22Rv1 (cell line): ENCODE data around the gene ATP10B.

Source experiments
- H3K27ac ChIP-seq: fragments of 450-650 bp; 2 replicates; pipeline ENCODE4 v1.5.1; 2017
- ZFX ChIP-seq: fragments of 450-650 bp; IDR thresholded peaks from 2 replicates; pipeline ENCODE4 v1.6.1; 2017; ENCODE audit warnings: antibody characterized with exemption, borderline replicate concordance
- TF ChIP-seq, protein P1 (sequence below): fragments of 450-650 bp; IDR thresholded peaks from 2 replicates; pipeline ENCODE4 v1.5.1; 2017; ENCODE audit warnings: mild to moderate bottlenecking

ATP10B gene

DNA sequence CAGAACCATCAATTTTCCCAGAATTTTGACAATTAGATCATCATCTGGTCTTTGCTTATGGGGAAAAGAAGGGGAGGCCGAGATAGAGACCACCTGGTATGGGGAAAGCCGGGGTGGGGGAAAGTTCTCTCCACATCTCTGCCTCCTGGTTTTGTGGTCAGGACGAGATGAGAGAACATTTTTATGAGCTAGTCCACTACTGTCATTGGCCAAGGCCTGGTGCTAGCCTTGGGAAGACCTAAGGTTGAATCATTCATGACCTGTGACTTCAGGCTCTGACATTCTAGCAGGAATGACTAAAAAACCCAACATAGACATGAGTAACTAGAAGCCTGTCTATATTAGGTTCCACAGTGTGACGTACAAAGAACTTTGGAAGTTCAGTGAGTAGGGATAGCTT is 295.2 kb downstream of the ATP10B start:
- TF ChIP-seq, protein P1, sequence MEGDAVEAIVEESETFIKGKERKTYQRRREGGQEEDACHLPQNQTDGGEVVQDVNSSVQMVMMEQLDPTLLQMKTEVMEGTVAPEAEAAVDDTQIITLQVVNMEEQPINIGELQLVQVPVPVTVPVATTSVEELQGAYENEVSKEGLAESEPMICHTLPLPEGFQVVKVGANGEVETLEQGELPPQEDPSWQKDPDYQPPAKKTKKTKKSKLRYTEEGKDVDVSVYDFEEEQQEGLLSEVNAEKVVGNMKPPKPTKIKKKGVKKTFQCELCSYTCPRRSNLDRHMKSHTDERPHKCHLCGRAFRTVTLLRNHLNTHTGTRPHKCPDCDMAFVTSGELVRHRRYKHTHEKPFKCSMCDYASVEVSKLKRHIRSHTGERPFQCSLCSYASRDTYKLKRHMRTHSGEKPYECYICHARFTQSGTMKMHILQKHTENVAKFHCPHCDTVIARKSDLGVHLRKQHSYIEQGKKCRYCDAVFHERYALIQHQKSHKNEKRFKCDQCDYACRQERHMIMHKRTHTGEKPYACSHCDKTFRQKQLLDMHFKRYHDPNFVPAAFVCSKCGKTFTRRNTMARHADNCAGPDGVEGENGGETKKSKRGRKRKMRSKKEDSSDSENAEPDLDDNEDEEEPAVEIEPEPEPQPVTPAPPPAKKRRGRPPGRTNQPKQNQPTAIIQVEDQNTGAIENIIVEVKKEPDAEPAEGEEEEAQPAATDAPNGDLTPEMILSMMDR = no peak
- TF ChIP-seq ZFX = no peak
- H3K27ac ChIP-seq = no peak overlapping the region

GRCh38 chr5:160555971-160556631 is 295.9 kb downstream of the ATP10B start:
- no peak overlapping the region for H3K27ac ChIP-seq
- TF ChIP-seq ZFX = no peak
- TF ChIP-seq, protein P1 = no peak

DNA sequence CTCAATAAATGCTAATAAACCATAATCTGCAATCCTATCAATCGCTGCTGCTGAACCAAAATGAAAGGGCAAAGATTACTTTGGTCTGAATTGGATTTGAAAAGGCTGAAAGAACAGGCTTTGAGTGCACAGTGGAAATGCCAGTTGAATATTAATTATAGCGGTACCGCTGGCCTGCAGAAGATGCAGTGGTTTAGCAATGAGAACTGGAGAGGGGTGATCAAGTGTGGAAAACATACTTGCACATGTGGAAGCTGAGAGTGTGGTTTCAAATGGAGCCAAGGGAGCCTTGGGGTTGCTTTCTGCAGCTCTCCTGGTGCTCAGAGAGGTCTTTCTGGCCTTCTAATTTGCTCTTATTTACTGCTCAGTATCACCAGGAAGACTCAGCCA is 296.4 kb downstream of the ATP10B start:
- TF ChIP-seq, protein P1 = no peak
- TF ChIP-seq ZFX = no peak
- no peak overlapping the region for H3K27ac ChIP-seq

DNA sequence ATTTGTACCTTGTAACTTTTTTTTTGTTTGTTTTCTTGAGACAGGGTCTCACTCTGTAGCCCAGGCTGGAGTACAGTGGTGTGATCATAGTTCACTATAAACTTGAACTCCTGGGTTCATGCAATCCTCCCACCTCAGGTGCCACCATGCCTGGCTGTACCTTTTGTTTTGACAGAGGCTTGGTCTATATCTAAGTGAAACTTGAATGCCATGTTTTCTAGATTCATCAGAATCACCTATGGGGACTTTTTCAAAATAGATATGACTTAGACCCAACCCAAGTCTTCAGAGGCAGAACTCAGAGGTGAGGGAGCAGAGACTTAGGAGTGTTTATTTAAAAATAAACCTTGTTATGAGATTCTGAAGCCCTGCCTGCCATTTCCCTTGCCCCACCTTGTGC is 301.9 kb downstream of the ATP10B start:
- H3K27ac ChIP-seq = no peak overlapping the region
- TF ChIP-seq, protein P1 = no peak
- TF ChIP-seq ZFX = no peak

GRCh38 chr5:160548949-160549645 is 302.9 kb downstream of the ATP10B start:
- TF ChIP-seq, protein P1 = no peak
- TF ChIP-seq ZFX = no peak
- H3K27ac ChIP-seq = no peak overlapping the region

DNA sequence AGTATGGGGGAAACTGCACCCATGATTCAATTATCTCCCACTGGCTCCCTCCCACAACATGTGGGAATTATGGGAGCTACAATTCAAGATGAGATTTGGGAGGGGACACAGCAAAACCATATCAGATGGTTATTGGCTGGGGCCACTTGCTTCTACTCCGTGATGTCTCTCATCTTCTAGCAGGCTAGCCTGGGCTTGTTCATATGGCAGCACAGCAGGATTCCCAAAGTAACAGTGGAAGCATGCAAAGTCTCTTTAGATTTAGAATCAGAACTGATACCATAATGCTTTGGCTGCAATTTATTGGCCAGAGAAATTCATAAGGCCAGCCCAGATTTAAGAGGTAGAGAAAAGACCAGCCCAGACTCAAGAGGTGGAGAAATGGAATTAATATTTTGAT is 304.1 kb downstream of the ATP10B start:
- TF ChIP-seq, protein P1 = no peak
- no peak for TF ChIP-seq ZFX
- H3K27ac ChIP-seq = no peak overlapping the region

GRCh38 chr5:160547061-160547460 is 304.9 kb downstream of the ATP10B start:
- no peak overlapping the region for H3K27ac ChIP-seq
- TF ChIP-seq ZFX = no peak

GRCh38 chr5:160545832-160546231 is 306.2 kb downstream of the ATP10B start:
- H3K27ac ChIP-seq = no peak overlapping the region
- no peak for TF ChIP-seq ZFX
- TF ChIP-seq, protein P1 = no peak
